Nephron progenitor cell (in vitro differentiated cells): ENCODE results near the gene PRKAG2.

Experiments
- DNase-seq: peaks from one replicate; pipeline ENCODE4 v3.0.0; 2021
- H3K27ac Mint-ChIP-seq: 2 replicates; pipeline ENCODE4 v1.8.0; 2021; ENCODE audit warnings: mild to moderate bottlenecking, moderate library complexity, mixed read lengths
- H3K27me3 Mint-ChIP-seq: 2 replicates; pipeline ENCODE4 v1.8.0; 2021; ENCODE audit warnings: mild to moderate bottlenecking, low read depth, mixed read lengths; ENCODE audit not compliant: poor library complexity
- H3K36me3 Mint-ChIP-seq: 2 replicates; pipeline ENCODE4 v1.8.0; 2021; ENCODE audit warnings: low read depth, mixed read lengths
- H3K4me1 Mint-ChIP-seq: 2 replicates; pipeline ENCODE4 v1.8.0; 2021; ENCODE audit warnings: mixed read lengths
- H3K4me3 Mint-ChIP-seq: 2 replicates; pipeline ENCODE4 v1.8.0; 2021; ENCODE audit warnings: mild to moderate bottlenecking, moderate library complexity, mixed read lengths
- H3K9me3 Mint-ChIP-seq: 2 replicates; pipeline ENCODE4 v1.8.0; 2021; ENCODE audit warnings: mild to moderate bottlenecking, moderate library complexity, mixed read lengths
- TF ChIP-seq, protein P1 (sequence below): fragments of 200-600 bp; sonication (generic); IDR thresholded peaks from 2 replicates; pipeline ENCODE4 v1.5.0; 2021; ENCODE audit warnings: antibody characterized with exemption

The PRKAG2 gene

DNA sequence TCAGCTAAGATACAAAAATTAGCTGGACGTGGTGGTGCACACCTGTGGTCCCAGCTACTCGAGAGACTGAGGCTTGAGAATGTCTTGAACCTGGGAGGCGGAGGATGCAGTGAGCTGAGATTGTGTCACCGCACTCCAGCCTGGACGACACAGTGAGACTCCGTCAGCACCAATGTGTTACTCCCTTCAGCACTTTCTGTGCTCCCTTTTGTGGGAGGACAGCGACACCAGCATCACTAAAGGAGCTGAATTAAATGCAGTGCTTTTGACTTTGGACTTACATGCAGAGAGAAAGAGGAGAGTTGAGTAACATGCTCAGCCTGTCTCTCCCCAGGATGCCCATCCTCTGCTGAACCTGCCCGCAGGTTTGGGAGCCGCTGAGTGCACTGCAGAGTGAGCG is 265.0 kb downstream of the PRKAG2 start:
- TF ChIP-seq, protein P1, sequence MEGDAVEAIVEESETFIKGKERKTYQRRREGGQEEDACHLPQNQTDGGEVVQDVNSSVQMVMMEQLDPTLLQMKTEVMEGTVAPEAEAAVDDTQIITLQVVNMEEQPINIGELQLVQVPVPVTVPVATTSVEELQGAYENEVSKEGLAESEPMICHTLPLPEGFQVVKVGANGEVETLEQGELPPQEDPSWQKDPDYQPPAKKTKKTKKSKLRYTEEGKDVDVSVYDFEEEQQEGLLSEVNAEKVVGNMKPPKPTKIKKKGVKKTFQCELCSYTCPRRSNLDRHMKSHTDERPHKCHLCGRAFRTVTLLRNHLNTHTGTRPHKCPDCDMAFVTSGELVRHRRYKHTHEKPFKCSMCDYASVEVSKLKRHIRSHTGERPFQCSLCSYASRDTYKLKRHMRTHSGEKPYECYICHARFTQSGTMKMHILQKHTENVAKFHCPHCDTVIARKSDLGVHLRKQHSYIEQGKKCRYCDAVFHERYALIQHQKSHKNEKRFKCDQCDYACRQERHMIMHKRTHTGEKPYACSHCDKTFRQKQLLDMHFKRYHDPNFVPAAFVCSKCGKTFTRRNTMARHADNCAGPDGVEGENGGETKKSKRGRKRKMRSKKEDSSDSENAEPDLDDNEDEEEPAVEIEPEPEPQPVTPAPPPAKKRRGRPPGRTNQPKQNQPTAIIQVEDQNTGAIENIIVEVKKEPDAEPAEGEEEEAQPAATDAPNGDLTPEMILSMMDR, result no peak
- no peaks in the 10 kb centered on the region for H3K36me3 Mint-ChIP-seq
- H3K4me3 Mint-ChIP-seq, result no peak overlapping the region
- no peak overlapping the region for H3K27ac Mint-ChIP-seq
- no peaks in the 10 kb centered on the region for H3K9me3 Mint-ChIP-seq
- peaks cover 22% of the 10 kb centered on the region for H3K4me1 Mint-ChIP-seq
- DNase-seq, result no peak
- peaks cover 4% of the 10 kb centered on the region for H3K27me3 Mint-ChIP-seq

DNA sequence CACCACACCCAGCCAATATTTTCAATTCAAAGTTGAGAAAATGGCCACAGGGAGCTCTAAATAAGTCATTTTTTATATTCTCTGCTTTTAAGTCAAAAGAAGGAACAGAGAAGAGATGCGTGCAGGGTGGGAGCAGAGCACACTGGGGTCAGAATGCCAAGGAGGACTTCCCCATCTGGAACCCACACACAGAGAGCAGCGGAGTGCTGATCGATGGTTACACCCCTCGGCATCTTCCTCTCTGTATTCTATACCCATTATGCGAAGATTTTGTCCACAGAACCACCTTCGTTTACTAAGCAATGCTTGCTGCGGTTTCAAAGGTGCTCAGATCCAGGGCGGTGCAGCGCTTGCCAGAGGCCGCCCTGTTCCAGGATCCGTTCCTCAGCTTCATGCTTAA is 265.9 kb downstream of the PRKAG2 start:
- TF ChIP-seq, protein P1, result no peak
- Mint-ChIP-seq H3K4me3 (no peak overlapping the region), H3K36me3 (no peaks in the 10 kb centered on the region), H3K27ac (no peak overlapping the region), H3K4me1 (peaks cover 22% of the 10 kb centered on the region), H3K27me3 (peaks cover 4% of the 10 kb centered on the region), H3K9me3 (no peaks in the 10 kb centered on the region)
- DNase-seq, result no peak

DNA sequence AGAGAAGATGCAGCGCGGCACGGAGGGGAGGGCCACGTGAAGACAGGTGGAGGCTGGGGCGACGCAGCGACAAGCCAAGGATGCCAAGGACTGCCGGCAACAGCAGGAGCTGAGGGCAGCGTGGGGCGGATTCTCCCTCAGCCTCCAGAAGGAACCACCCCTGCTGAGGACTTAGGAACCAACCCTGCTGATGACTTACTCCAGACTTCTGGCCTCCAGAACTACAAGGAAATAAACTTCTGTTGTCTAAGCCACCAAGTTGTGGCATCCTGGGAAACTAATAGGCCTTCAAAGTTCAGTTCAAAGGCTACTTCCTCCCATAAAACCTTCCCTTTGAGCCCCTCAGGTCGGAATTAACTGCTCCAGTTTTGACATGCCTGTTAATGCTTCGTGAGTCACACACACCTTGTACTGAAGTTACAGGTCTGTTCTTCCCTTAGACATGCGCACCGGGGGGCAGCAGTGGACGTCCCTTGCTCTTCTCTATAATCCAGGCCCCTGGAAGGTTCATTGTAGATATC is 268.8 kb downstream of the PRKAG2 start:
- peaks cover 5% of the 10 kb centered on the region for H3K36me3 Mint-ChIP-seq
- peak overlapping the region; percentile 77 for H3K27ac Mint-ChIP-seq
- DNase-seq, result peak; percentile 20
- peaks cover 22% of the 10 kb centered on the region for H3K4me1 Mint-ChIP-seq
- H3K4me3 Mint-ChIP-seq, result no peak overlapping the region
- TF ChIP-seq, protein P1, result no peak
- peaks cover 4% of the 10 kb centered on the region for H3K9me3 Mint-ChIP-seq
- peaks cover 9% of the 10 kb centered on the region for H3K27me3 Mint-ChIP-seq

DNA sequence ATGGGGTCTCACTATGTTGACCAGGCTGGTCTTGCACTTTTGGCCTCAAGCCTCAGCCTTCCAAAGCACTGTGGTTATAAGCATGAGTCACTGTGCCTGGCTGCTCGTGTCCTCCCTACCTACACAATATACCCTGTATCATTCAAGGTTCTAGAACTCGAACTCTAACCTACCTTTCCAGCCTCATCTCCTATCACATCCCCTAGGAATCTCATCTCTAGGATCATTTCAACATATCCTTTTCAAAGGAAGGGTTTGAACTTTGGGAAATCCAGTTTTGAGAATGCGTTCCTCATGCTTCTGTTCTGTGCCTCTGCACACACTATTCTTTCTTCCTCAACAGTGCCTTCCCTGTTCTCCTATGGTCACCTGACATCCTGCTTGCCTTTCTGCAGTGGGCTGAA is 269.4 kb downstream of the PRKAG2 start:
- Mint-ChIP-seq H3K4me3 (no peak overlapping the region), H3K36me3 (peaks cover 5% of the 10 kb centered on the region), H3K4me1 (peaks cover 22% of the 10 kb centered on the region), H3K27ac (peak overlapping the region; percentile 44), H3K27me3 (peaks cover 7% of the 10 kb centered on the region), H3K9me3 (peaks cover 4% of the 10 kb centered on the region)
- DNase-seq, result no peak
- TF ChIP-seq, protein P1, result no peak

DNA sequence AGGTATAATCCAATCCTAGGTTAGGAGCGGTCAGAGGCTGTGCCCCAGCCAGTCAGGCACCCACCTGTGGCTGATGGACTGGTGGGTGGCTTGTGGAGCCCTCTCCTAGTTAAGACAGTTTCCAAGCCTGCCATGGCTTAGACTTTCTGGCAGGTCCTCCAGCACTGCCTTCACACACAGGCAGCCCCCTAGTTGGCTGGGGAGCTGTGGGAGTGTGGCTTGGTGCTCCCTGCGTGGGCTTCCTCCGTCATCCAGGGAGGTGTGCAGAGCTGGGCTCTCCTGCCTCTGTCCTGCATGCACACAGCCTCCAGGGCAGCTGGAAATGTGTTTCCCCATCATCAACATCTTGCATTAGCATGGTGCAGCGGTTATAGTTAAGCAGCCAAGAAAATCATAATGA is 273.0 kb downstream of the PRKAG2 start:
- peaks cover 26% of the 10 kb centered on the region for H3K4me1 Mint-ChIP-seq
- TF ChIP-seq, protein P1, result no peak
- H3K27ac Mint-ChIP-seq, result no peak overlapping the region
- H3K27me3 Mint-ChIP-seq, result peaks cover 9% of the 10 kb centered on the region
- H3K4me3 Mint-ChIP-seq, result no peak overlapping the region
- peaks cover 5% of the 10 kb centered on the region for H3K36me3 Mint-ChIP-seq
- H3K9me3 Mint-ChIP-seq, result peaks cover 4% of the 10 kb centered on the region
- no peak for DNase-seq

DNA sequence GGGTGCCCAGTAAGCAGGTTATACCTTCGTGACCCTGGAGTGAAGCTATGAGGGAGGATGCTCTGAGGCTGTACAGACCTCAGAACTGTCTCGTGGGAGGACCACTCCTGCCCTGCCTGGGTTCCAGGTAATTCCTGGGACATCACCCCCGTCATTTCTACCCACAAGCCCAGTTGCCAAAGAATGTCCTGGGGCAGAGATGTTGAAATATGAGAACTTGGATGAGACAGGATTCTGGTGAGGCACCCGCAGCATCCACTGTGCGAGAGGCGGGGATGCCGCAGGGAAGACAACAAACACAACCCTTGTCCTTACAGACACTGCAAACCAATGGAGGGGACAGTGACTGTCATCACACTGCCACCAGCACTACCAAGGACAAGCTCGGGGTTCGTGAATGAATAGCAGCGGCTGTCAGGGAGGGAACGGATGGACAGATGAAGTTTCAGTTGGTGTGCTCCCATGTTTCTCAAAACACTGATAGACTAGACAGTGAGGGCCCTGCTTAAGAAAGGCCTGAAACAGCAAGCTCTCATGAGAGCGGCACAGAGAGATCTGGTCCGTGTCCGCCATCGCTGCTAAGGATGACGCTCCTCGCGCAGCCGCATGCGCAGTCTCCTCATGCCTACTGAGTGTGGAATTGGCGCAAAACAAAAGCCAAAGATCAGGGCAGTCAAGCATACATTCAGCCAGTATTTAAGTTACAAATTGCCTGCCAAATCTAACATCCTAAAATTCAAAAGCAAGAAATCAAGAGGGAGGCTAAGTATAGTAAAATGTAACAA is 275.2 kb downstream of the PRKAG2 start:
- TF ChIP-seq, protein P1, result no peak
- H3K4me3 Mint-ChIP-seq, result no peak overlapping the region
- peaks cover 13% of the 10 kb centered on the region for H3K27me3 Mint-ChIP-seq
- DNase-seq, result no peak
- no peak overlapping the region for H3K27ac Mint-ChIP-seq
- peaks cover 10% of the 10 kb centered on the region for H3K9me3 Mint-ChIP-seq
- peaks cover 10% of the 10 kb centered on the region for H3K4me1 Mint-ChIP-seq
- H3K36me3 Mint-ChIP-seq, result peaks cover 5% of the 10 kb centered on the region
